CD4-positive, CD25-positive, alpha-beta regulatory T cell (primary cell): ENCODE data around the gene AFF1. TPM values are rescaled to one million over a fixed set of nuclear protein-coding genes. Genes with fewer than 3 reads are reported as not detected.
A peak's percentile ranks its signal among the peaks of the same experiment; 100 is the strongest.

Source experiments
- ATAC-seq, 2 donors: fragments of 150-1000 bp; cut with Tn5 transposase; one replicate each; pipeline ENCODE4 v1.10.0; 2021; ENCODE audit warnings: low read depth in 2 of 2, moderate number of reproducible peaks in 2 of 2, moderate library complexity in 1 of 2
- DNase-seq, 3 donors: peaks; one replicate each; pipeline versions ENCODE4 v3.0.0 to v3.0.0-alpha.2; 2012 to 2022; ENCODE audit warnings: mixed read lengths in 1 of 3
- H3K27ac ChIP-seq: one replicate; pipeline ENCODE4 v1.7.0; 2013; ENCODE audit warnings: mild to moderate bottlenecking, low read length; ENCODE audit not compliant: insufficient read depth, poor library complexity, severe bottlenecking
- H3K27me3 ChIP-seq: one replicate; pipeline ENCODE4 v1.7.0; 2013; ENCODE audit warnings: low read length; ENCODE audit not compliant: control insufficient read depth, insufficient read depth
- H3K36me3 ChIP-seq: one replicate; pipeline ENCODE4 v1.7.0; 2013; ENCODE audit warnings: mild to moderate bottlenecking, low read length, moderate library complexity; ENCODE audit not compliant: control insufficient read depth, insufficient read depth
- H3K4me1 ChIP-seq: 2 replicates; pipeline ENCODE4 v1.7.0; 2013; ENCODE audit warnings: mild to moderate bottlenecking, low read length; ENCODE audit not compliant: insufficient read depth, control insufficient read depth, poor library complexity, severe bottlenecking
- H3K4me3 ChIP-seq: one replicate; pipeline ENCODE4 v1.7.0; 2013; ENCODE audit warnings: low read depth, mild to moderate bottlenecking, low read length, moderate library complexity
- H3K9me3 ChIP-seq, 2 experiments: 1 replicate in 1 of 2; 2 replicates in 1 of 2; pipeline ENCODE4 v1.7.0; 2013; ENCODE audit warnings: low read length in 2 of 2, mild to moderate bottlenecking in 1 of 2, moderate library complexity in 1 of 2; ENCODE audit not compliant: control insufficient read depth in 2 of 2
- H3K27ac Mint-ChIP-seq, 3 donors: one replicate each; pipeline ENCODE4 v1.8.0; 2020 to 2022; ENCODE audit warnings: mild to moderate bottlenecking in 3 of 3, mixed read lengths in 3 of 3, moderate library complexity in 2 of 3
- H3K27me3 Mint-ChIP-seq: one replicate; pipeline ENCODE4 v1.8.0; 2022; ENCODE audit warnings: mild to moderate bottlenecking, mixed read lengths
- H3K36me3 Mint-ChIP-seq: one replicate; pipeline ENCODE4 v1.8.0; 2020; ENCODE audit warnings: mixed read lengths
- H3K4me1 Mint-ChIP-seq, 4 donors: one replicate each; pipeline ENCODE4 v1.8.0; 2020 to 2022; ENCODE audit warnings: mixed read lengths in 4 of 4, mild to moderate bottlenecking in 1 of 4
- H3K4me3 Mint-ChIP-seq, 4 donors: one replicate each; pipeline ENCODE4 v1.8.0; 2020 to 2022; ENCODE audit warnings: mild to moderate bottlenecking in 4 of 4, mixed read lengths in 4 of 4, moderate library complexity in 3 of 4
- H3K9me3 Mint-ChIP-seq, 7 donors: one replicate each; pipeline ENCODE4 v1.8.0; 2020 to 2022; ENCODE audit warnings: mixed read lengths in 7 of 7, mild to moderate bottlenecking in 3 of 7, moderate library complexity in 2 of 7
- polyA plus RNA-seq, 4 donors: library from polyadenylated mRNA; unstranded; fragments of 300-500 nt; fragmentation: Illumina TruSeq; gene quantifications; one replicate each; pipeline ENCODE4 v1.2.3, GENCODE V29; 2021
- total RNA-seq: library from RNA; stranded (reverse); gene quantifications from one replicate; pipeline ENCODE4 v1.2.3, GENCODE V29; 2022

The AFF1 gene
- total and polyA plus RNA-seq, 5 donors from 2014 or later = 18.1 to 122 (median 37.4) TPM

- peak overlapping the region; percentile 50 to 86 (median 76) for H3K4me3 Mint-ChIP-seq
- H3K36me3 Mint-ChIP-seq = peaks cover 10% of the 10 kb centered on the region
- Histone ChIP-seq H3K36me3 (peaks cover 2% of the 10 kb centered on the region), H3K27me3 (no peaks in the 10 kb centered on the region), H3K4me1 (peaks cover 19% of the 10 kb centered on the region), H3K4me3 (peak overlapping the region; percentile 88), H3K9me3 (no peaks in the 10 kb centered on the region), H3K27ac (peak overlapping the region; percentile 58)
- DNase-seq = peak; percentile 15 to 89 (median 67)
- H3K27me3 Mint-ChIP-seq = no peaks in the 10 kb centered on the region
- H3K4me1 Mint-ChIP-seq = peaks cover 44 to 67% (median 52%) of the 10 kb centered on the region in 4 donors
- peak overlapping the region; percentile 21 to 72 (median 52) for H3K27ac Mint-ChIP-seq
- peak; percentile 98 to 99 for ATAC-seq
- H3K9me3 Mint-ChIP-seq = no peaks in the 10 kb centered on the region
Observed at GRCh38 chr4:87073199-87074120, 138.6 kb downstream of the AFF1 start.

GRCh38 chr4:87074121-87074488 lies 139.3 kb downstream of the AFF1 start:
- DNase-seq = no peak
- Histone ChIP-seq H3K4me3 (peak overlapping the region; percentile 88), H3K4me1 (peaks cover 19% of the 10 kb centered on the region), H3K27ac (peak overlapping the region; percentile 58), H3K36me3 (no peaks in the 10 kb centered on the region), H3K9me3 (no peaks in the 10 kb centered on the region), H3K27me3 (no peaks in the 10 kb centered on the region)
- H3K9me3 Mint-ChIP-seq = no peaks in the 10 kb centered on the region
- no peak for ATAC-seq
- H3K4me3 Mint-ChIP-seq = peak overlapping the region; percentile 50 to 86 (median 76)
- H3K27me3 Mint-ChIP-seq = no peaks in the 10 kb centered on the region
- peak overlapping the region; percentile 3 to 72 (median 52) for H3K27ac Mint-ChIP-seq
- H3K4me1 Mint-ChIP-seq = peaks cover 44 to 69% (median 53%) of the 10 kb centered on the region in 4 donors
- H3K36me3 Mint-ChIP-seq = peaks cover 10% of the 10 kb centered on the region

GRCh38 chr4:87075876-87076275 lies 141.1 kb downstream of the AFF1 start:
- Mint-ChIP-seq H3K36me3 (peaks cover 5% of the 10 kb centered on the region), H3K27me3 (no peaks in the 10 kb centered on the region), H3K9me3 (no peaks in the 10 kb centered on the region), H3K4me1 (peaks cover 47 to 64% (median 57%) of the 10 kb centered on the region in 4 donors), H3K4me3 (no peak overlapping the region), H3K27ac (no peak overlapping the region)
- Histone ChIP-seq H3K27me3 (no peaks in the 10 kb centered on the region), H3K4me1 (peaks cover 19% of the 10 kb centered on the region), H3K4me3 (no peak overlapping the region), H3K9me3 (no peaks in the 10 kb centered on the region), H3K27ac (no peak overlapping the region), H3K36me3 (no peaks in the 10 kb centered on the region)
- ATAC-seq (no peak), DNase-seq (no peak)

- DNase-seq = no peak
- Mint-ChIP-seq H3K27ac (peak overlapping the region in 1 of 3 donors; percentile 45), H3K4me1 (peaks cover 46 to 64% (median 58%) of the 10 kb centered on the region in 4 donors), H3K27me3 (no peaks in the 10 kb centered on the region), H3K9me3 (no peaks in the 10 kb centered on the region), H3K4me3 (no peak overlapping the region), H3K36me3 (peaks cover 4% of the 10 kb centered on the region)
- Histone ChIP-seq H3K9me3 (no peaks in the 10 kb centered on the region), H3K27ac (no peak overlapping the region), H3K36me3 (no peaks in the 10 kb centered on the region), H3K4me3 (no peak overlapping the region), H3K4me1 (peaks cover 19% of the 10 kb centered on the region), H3K27me3 (no peaks in the 10 kb centered on the region)
- ATAC-seq = no peak
Observed at GRCh38 chr4:87076690-87077358, 142.0 kb downstream of the AFF1 start.

- no peaks in the 10 kb centered on the region for H3K27me3 ChIP-seq
- H3K9me3 ChIP-seq = no peaks in the 10 kb centered on the region
- H3K4me3 Mint-ChIP-seq = no peak overlapping the region
- no peak overlapping the region for H3K27ac ChIP-seq
- no peak for ATAC-seq
- H3K36me3 Mint-ChIP-seq = peaks cover 4% of the 10 kb centered on the region
- H3K4me1 Mint-ChIP-seq = peaks cover 44 to 61% (median 57%) of the 10 kb centered on the region in 4 donors
- peak overlapping the region in 1 of 3 donors; percentile 33 for H3K27ac Mint-ChIP-seq
- no peaks in the 10 kb centered on the region for H3K27me3 Mint-ChIP-seq
- H3K9me3 Mint-ChIP-seq = no peaks in the 10 kb centered on the region
- no peak overlapping the region for H3K4me3 ChIP-seq
- DNase-seq = no peak
- no peaks in the 10 kb centered on the region for H3K36me3 ChIP-seq
- peaks cover 17% of the 10 kb centered on the region for H3K4me1 ChIP-seq
Observed at GRCh38 chr4:87077914-87078585, 143.2 kb downstream of the AFF1 start.

- Histone ChIP-seq H3K9me3 (no peaks in the 10 kb centered on the region), H3K4me1 (peaks cover 7% of the 10 kb centered on the region), H3K27ac (no peak overlapping the region), H3K4me3 (no peak overlapping the region), H3K36me3 (peaks cover 5% of the 10 kb centered on the region), H3K27me3 (no peaks in the 10 kb centered on the region)
- Mint-ChIP-seq H3K9me3 (no peaks in the 10 kb centered on the region), H3K27me3 (no peaks in the 10 kb centered on the region), H3K4me3 (no peak overlapping the region), H3K4me1 (peaks cover 37 to 59% (median 51%) of the 10 kb centered on the region in 4 donors), H3K27ac (no peak overlapping the region), H3K36me3 (peaks cover 4% of the 10 kb centered on the region)
- DNase-seq = no peak
- ATAC-seq = no peak
Observed at GRCh38 chr4:87078987-87079486, 144.2 kb downstream of the AFF1 start.

GRCh38 chr4:87079967-87080366 lies 145.2 kb downstream of the AFF1 start:
- DNase-seq = no peak
- H3K27ac Mint-ChIP-seq = no peak overlapping the region
- H3K27me3 ChIP-seq = no peaks in the 10 kb centered on the region

More at GRCh38 chr4:87079967-87080366, 145.2 kb downstream of the AFF1 start:
- H3K27me3 Mint-ChIP-seq = no peaks in the 10 kb centered on the region
- H3K4me3 Mint-ChIP-seq = no peak overlapping the region
- H3K36me3 Mint-ChIP-seq = peaks cover 9% of the 10 kb centered on the region
- no peaks in the 10 kb centered on the region for H3K4me1 ChIP-seq
- no peaks in the 10 kb centered on the region for H3K9me3 ChIP-seq
- peaks cover 9% of the 10 kb centered on the region for H3K36me3 ChIP-seq
- H3K4me1 Mint-ChIP-seq = peaks cover 37 to 56% (median 44%) of the 10 kb centered on the region in 4 donors
- no peak for ATAC-seq
- no peaks in the 10 kb centered on the region for H3K9me3 Mint-ChIP-seq
- H3K27ac ChIP-seq = no peak overlapping the region
- no peak overlapping the region for H3K4me3 ChIP-seq
